OCI-LY3 (cell line): ENCODE measurements around the gene GULP1.

ENCODE experiments used
- H2AFZ ChIP-seq: fragments of 200-600, 300-600 bp; shearing (Covaris generic); 2 replicates; pipeline ENCODE4 v1.6.0; 2014; ENCODE audit warnings: antibody characterized with exemption, low read depth, low read length
- H3K27ac ChIP-seq: fragments of 200-600, 300-600 bp; sonication (generic); 2 replicates; pipeline ENCODE4 v1.5.1; 2014; ENCODE audit warnings: mild to moderate bottlenecking, low read length, moderate library complexity, mixed read lengths
- H3K27me3 ChIP-seq: fragments of 200-600, 300-600 bp; sonication (generic); 2 replicates; pipeline ENCODE4 v1.6.1; 2014; ENCODE audit warnings: low read depth, low read length, mixed read lengths
- H3K36me3 ChIP-seq: fragments of 200-600, 300-600 bp; sonication (generic); replicated peaks from 2 replicates; pipeline ENCODE3; 2014; ENCODE audit warnings: low read depth, low read length, mixed read lengths
- H3K4me1 ChIP-seq: fragments of 300-600, 200-600 bp; sonication (generic); 2 replicates; pipeline ENCODE4 v1.6.1; 2014; ENCODE audit warnings: low read length, mixed read lengths
- H3K4me2 ChIP-seq: fragments of 200-600, 300-600 bp; sonication (generic); 2 replicates; pipeline ENCODE4 v1.6.1; 2014; ENCODE audit warnings: low read length, mixed read lengths
- H3K4me3 ChIP-seq: fragments of 300-600, 200-600 bp; sonication (generic); 2 replicates; pipeline ENCODE4 v1.5.1; 2014; ENCODE audit warnings: antibody characterized with exemption, mild to moderate bottlenecking, low read length, moderate library complexity
- H3K79me2 ChIP-seq: fragments of 300-600, 200-600 bp; shearing (Covaris generic); 2 replicates; pipeline ENCODE4 v1.6.1; 2014; ENCODE audit warnings: mild to moderate bottlenecking, low read length, mixed read lengths
- H3K9ac ChIP-seq: fragments of 300-600, 200-600 bp; shearing (Covaris generic); 2 replicates; pipeline ENCODE4 v1.6.0; 2014; ENCODE audit warnings: mild to moderate bottlenecking, low read length, moderate library complexity
- H3K9me3 ChIP-seq: fragments of 200-600, 300-600 bp; shearing (Covaris generic); 2 replicates; pipeline ENCODE4 v1.6.1; 2014; ENCODE audit warnings: low read length, mixed read lengths; ENCODE audit not compliant: insufficient read depth
- H4K20me1 ChIP-seq: fragments of 200-600, 300-600 bp; sonication (generic); 2 replicates; pipeline ENCODE4 v1.6.1; 2016; ENCODE audit warnings: low read length, mixed read lengths; ENCODE audit not compliant: insufficient read depth
- EZH2phosphoT487 ChIP-seq: fragments of 200-600 bp; shearing (Covaris generic); IDR thresholded peaks from 2 replicates; pipeline ENCODE4 v1.6.1; 2018; ENCODE audit warnings: antibody characterized with exemption, mixed run types, low read depth
- TF ChIP-seq, protein P1 (sequence below): fragments of 200-600, 300-600 bp; sonication (generic); IDR thresholded peaks from 2 replicates; pipeline ENCODE4 v1.5.1; 2014; ENCODE audit warnings: antibody characterized with exemption, low read length, low read depth

Gene GULP1

DNA sequence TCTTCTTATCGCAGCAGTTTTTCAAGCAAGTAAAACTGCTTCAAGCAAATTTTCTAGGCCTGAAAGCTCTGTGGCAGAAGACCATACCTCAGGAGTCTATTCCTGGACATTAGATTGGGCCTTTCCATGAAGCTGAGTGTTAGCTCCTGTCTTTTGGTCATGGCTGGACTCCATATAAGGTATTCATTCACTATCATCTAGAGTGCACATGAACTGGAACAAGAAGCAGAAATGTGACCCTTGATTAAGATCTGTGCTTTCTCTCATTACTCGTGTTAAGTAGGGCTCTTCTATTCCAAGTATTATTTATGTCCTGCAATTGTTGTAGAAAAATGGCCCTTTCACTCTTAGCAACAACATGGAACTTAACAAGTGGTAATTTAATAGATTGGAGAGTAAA is 5.9 kb upstream of the GULP1 start:
- H4K20me1 ChIP-seq, result no peaks in the 10 kb centered on the region
- no peak overlapping the region for H2AFZ ChIP-seq
- no peaks in the 10 kb centered on the region for H3K27me3 ChIP-seq
- no peak overlapping the region for H3K4me3 ChIP-seq
- no peak overlapping the region for H3K4me2 ChIP-seq
- no peaks in the 10 kb centered on the region; the same call in 1 of the 2 replicates for H3K9me3 ChIP-seq
- H3K27ac ChIP-seq, result no peak overlapping the region
- TF ChIP-seq EZH2phosphoT487, result no peak
- TF ChIP-seq, protein P1, sequence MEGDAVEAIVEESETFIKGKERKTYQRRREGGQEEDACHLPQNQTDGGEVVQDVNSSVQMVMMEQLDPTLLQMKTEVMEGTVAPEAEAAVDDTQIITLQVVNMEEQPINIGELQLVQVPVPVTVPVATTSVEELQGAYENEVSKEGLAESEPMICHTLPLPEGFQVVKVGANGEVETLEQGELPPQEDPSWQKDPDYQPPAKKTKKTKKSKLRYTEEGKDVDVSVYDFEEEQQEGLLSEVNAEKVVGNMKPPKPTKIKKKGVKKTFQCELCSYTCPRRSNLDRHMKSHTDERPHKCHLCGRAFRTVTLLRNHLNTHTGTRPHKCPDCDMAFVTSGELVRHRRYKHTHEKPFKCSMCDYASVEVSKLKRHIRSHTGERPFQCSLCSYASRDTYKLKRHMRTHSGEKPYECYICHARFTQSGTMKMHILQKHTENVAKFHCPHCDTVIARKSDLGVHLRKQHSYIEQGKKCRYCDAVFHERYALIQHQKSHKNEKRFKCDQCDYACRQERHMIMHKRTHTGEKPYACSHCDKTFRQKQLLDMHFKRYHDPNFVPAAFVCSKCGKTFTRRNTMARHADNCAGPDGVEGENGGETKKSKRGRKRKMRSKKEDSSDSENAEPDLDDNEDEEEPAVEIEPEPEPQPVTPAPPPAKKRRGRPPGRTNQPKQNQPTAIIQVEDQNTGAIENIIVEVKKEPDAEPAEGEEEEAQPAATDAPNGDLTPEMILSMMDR, result no peak
- H3K36me3 ChIP-seq, result no peaks in the 10 kb centered on the region
- no peak overlapping the region for H3K9ac ChIP-seq
- H3K79me2 ChIP-seq, result no peaks in the 10 kb centered on the region
- no peaks in the 10 kb centered on the region for H3K4me1 ChIP-seq

- no peaks in the 10 kb centered on the region for H3K4me1 ChIP-seq
- no peak overlapping the region for H3K9ac ChIP-seq
- no peaks in the 10 kb centered on the region for H3K27me3 ChIP-seq
- H3K27ac ChIP-seq, result no peak overlapping the region
- TF ChIP-seq, protein P1, result no peak
- TF ChIP-seq EZH2phosphoT487, result no peak
- H3K9me3 ChIP-seq, result no peaks in the 10 kb centered on the region
- H3K36me3 ChIP-seq, result no peaks in the 10 kb centered on the region
- H3K79me2 ChIP-seq, result no peaks in the 10 kb centered on the region
- no peaks in the 10 kb centered on the region for H4K20me1 ChIP-seq
- H3K4me3 ChIP-seq, result no peak overlapping the region
- H3K4me2 ChIP-seq, result no peak overlapping the region
- no peak overlapping the region for H2AFZ ChIP-seq
Measured at GRCh38 chr2:188291142-188291616, 495 bp upstream of the GULP1 start.

- no peak overlapping the region for H3K9ac ChIP-seq
- no peak overlapping the region for H3K4me3 ChIP-seq
- H2AFZ ChIP-seq, result no peak overlapping the region
- H3K79me2 ChIP-seq, result no peaks in the 10 kb centered on the region
- no peak overlapping the region for H3K4me2 ChIP-seq
- no peak for TF ChIP-seq EZH2phosphoT487
- TF ChIP-seq, protein P1, result no peak
- no peak overlapping the region for H3K27ac ChIP-seq
- H3K27me3 ChIP-seq, result no peaks in the 10 kb centered on the region
- H3K9me3 ChIP-seq, result no peaks in the 10 kb centered on the region
- H3K4me1 ChIP-seq, result no peaks in the 10 kb centered on the region
- H3K36me3 ChIP-seq, result no peaks in the 10 kb centered on the region
- no peaks in the 10 kb centered on the region for H4K20me1 ChIP-seq
Measured at GRCh38 chr2:188292348-188293239, 920 bp downstream of the GULP1 start.

DNA sequence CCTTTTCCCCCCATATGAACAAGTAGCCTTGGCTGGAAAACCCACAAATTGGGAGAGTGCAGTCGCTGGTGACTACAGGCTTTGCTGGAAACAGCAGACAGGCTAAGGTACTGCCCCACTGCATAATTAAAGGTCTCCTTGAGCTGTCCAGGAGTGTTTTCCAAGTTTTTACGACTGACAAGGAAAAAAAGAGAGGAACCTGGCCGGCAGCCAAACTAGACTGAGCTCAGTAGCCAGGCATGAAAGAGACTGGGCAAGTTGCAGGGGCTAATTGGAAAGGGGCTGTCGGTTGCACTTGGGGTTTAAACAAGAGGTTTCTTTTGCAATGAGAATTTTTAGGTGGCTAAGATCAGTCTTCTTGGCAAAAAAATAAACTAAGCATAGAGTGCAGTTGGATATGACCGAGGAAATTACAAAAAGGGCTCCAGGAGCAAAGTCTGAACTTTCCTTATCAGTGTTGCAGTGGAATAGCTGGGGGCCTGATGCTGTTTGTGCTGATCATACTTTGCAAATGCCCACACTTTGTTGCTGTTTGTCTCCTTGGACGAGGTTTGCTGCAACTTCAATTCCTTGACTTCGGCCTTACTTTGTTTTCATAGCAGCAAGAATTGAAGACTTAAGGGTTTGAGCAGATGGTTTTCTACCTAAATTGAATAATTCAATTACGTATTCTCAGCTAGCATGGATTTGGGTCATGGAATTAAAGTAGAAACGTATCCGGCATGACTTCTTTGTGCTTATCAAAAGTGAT is 2.1 kb downstream of the GULP1 start:
- no peak overlapping the region for H3K4me3 ChIP-seq
- H3K9me3 ChIP-seq, result 0 out of 2 replicates have a peak, but pooled peaks cover 4% of the 10 kb centered on the region
- no peaks in the 10 kb centered on the region for H3K79me2 ChIP-seq
- no peak overlapping the region for H3K27ac ChIP-seq
- TF ChIP-seq EZH2phosphoT487, result no peak
- TF ChIP-seq, protein P1, result no peak
- no peaks in the 10 kb centered on the region for H3K4me1 ChIP-seq
- H3K4me2 ChIP-seq, result no peak overlapping the region
- no peaks in the 10 kb centered on the region for H3K27me3 ChIP-seq
- H4K20me1 ChIP-seq, result no peaks in the 10 kb centered on the region
- no peaks in the 10 kb centered on the region for H3K36me3 ChIP-seq
- H2AFZ ChIP-seq, result no peak overlapping the region
- no peak overlapping the region for H3K9ac ChIP-seq
